Activated gamma-delta T cell (primary cell): ENCODE data around the gene ANLN.
"Not testable (repeated sequence)": the region's sequence is repeated elsewhere in the genome, so short reads cannot be mapped to it uniquely, and the experiment has no call there.

Experiments
- DNase-seq: peaks from one replicate; lab custom pipeline; 2025; lab: John Stamatoyannopoulos, UW

Gene ANLN

GRCh38 chr7:36378555-36378954 is 11.1 kb upstream of the ANLN start:
- DNase-seq: not testable (repeated sequence)

DNA sequence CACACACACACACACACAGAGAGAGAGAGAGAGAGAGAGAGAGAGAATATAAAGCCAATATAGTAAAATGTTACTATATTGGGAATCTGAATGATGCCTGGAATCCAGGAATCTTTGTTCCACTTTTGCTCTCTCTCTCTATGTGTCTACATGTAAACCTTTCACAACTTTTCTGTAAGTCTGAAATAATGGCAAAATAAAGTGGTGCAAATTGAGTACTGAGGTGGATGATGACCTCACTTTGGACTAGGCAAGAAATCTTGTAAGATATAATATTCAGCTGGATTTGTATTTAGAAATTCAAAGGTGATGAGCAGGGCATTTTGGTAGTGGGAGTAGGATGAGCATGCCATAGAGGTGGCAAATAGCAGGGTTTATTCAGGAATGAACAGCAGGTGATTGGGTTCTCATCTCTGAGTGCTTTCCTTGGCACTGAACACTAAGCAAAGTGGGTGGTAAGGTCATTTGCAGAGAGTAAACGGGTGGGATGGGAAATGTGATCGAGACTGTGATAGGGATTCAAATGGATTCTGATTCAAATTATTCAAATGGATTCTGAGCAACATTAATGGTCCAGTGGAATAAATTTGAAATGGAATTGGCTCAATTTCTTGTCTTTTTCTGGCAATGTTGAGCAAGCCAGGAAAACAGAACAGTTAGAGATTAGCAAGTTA is 9.7 kb upstream of the ANLN start:
- no peak for DNase-seq

GRCh38 chr7:36381056-36381455 is 8.6 kb upstream of the ANLN start:
- no peak for DNase-seq

DNA sequence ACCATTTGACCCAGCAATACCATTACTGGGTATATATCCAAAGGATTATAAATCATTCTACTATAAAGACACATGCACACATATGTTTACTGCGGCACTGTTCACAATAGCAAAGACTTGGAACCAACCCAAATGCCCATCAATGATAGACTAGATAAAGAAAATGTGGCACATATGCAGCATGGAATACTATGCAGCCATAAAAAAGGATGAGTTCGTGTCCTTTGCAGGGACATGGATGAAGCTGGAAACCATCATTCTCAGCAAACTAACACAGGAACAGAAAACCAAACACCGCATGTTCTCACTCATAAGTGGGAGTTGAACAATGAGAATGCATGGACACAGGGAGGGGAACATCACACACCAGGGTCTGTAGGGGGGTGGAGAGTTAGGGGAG is 6.4 kb upstream of the ANLN start:
- not testable (repeated sequence) for DNase-seq

- DNase-seq: not testable (repeated sequence)
These were observed 4.0 kb upstream of the ANLN start for GRCh38 chr7:36385646-36386045.

DNA sequence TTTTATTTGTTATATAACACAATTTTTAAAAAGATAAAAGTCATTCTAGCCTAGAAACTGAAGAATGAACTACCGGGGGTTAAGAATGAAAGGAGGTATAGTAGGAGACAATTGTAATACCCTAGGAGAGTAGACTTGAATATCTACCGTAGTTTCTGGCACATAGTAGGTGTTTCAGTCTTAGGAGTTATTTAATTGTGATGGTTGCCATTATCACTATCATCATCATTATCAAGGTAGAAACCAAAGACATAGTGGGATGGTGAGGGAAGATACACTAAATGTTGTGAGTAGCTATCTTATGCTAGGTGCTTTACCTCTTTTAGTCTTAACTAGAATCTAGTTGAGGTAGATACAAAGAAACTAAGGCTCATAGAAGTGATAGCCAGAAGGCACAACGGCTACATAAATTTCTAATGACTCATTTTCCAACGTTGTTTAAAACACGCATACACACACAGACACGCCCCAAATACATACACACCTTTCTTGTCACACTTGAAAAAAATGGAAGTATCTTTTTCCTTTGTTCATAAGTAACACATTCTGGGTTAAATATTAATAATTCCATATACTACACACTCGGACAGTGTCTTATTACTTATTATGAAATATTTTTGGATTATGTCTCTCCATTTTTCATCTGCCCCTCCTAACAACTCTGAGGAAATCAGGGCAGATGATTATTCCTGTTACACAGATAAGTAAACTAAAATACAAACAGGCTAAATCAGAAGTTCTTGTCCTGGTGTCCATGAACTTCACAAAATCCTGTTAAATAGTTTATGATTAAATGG is 2.0 kb upstream of the ANLN start:
- DNase-seq: no peak

DNA sequence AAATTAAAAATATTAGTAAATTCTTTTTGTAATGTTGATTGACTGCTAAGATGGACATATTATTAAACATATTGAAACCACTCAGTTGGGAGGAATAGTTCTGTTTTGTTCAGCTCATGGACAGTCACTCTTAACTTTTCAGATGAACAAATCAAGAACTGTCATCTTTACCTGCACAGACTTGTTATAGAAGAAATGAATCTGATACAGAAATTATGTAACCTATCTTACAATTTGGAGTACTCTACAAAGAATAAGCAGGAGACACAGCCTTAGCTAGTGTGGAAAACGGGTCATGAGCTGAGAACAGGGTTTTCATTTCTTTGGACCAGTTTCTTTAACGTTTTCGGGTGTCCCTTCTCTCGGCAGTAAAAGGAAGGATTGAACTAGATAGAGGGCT is 1.2 kb upstream of the ANLN start:
- DNase-seq: no peak

- DNase-seq: peak; percentile 41
These were observed 783 bp downstream of the ANLN start for GRCh38 chr7:36390199-36391090.

GRCh38 chr7:36391436-36392198 is 2.0 kb downstream of the ANLN start:
- DNase-seq: no peak

DNA sequence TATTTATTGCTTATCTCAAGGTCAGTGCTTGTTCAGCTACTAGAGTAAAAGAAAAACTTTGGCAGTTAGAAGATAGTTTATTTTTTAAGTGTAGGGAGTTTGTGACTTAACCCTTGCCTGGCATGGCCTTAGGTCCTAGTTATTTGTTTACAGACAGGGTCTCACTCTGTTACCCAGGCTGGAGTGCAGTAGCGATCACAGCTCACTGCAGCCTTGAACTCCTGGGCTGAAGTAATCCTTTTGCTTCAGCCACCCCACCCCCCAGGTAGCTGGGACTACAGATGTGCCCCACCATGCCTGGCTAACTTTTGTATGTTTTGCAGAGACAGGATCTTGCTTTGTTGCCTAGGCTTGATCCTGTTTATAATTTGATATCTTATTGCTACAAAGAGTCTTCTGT is 4.2 kb downstream of the ANLN start:
- no peak for DNase-seq

DNA sequence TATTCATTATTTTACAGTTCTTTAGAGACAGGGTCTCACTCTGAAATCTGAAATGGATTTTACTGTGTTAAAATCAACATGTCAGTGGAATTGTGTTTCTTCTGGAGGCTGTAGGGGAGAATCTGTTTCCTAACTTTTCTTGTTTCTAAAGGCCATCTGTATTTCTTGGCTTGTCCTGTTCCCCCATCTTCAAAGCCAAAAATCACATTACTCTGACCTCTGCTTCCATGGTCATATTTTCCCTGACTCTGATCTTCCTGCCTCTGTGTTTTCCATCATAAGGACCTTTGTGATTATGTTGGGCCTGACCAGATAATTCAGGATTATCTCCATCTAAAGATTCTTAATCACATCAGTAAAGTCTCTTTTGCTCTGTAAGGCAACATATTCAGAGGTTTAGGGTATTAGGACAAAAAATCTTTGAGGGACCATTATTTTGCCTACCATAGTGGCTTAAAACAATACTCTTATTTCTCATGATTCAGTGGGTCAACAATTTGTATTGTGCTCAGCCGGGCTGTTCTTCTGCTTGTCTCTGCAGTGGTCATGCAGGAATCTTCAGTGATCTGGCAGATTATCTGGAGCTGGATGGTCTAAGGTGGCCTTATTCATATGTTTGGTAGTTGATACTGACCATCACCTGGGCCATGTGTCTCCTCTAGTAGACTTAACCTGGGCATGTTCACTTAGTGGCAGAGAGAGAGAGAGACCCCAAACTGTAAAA is 5.7 kb downstream of the ANLN start:
- DNase-seq: no peak

DNA sequence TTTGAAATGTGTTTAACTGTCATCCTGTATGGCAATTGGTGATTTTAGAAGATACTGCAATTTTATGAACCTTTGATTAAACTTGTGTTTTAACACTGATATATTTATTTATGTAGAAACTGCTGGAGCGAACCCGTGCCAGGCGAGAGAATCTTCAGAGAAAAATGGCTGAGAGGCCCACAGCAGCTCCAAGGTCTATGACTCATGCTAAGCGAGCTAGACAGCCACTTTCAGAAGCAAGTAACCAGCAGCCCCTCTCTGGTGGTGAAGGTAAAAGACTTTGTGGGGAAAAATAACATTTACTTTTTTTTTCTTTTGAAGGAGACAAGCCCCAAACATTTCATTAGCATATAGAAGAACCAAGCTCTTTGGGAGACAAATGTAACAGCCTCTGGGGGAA is 6.5 kb downstream of the ANLN start:
- no peak for DNase-seq

- no peak for DNase-seq
These were observed 10.4 kb downstream of the ANLN start for GRCh38 chr7:36400036-36400435.

DNA sequence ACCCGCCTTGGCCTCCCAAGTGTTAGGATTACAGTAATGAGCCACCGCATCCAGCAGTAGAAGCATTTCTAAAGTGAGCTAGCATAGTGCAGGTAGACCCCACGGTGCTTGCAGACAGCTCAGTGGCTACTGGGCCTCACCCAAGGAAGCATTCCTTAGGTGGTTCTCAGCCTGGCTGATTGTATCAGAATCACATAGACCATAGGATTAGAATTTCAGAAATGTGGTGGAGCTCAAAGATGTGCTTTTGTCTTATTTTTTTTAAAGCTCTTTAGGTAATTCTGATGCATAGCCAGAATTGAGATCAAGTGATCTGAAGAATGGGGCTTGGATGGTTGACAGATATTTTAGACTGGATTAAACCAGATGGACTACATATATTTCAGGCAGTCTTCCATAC is 10.9 kb downstream of the ANLN start:
- DNase-seq: no peak

DNA sequence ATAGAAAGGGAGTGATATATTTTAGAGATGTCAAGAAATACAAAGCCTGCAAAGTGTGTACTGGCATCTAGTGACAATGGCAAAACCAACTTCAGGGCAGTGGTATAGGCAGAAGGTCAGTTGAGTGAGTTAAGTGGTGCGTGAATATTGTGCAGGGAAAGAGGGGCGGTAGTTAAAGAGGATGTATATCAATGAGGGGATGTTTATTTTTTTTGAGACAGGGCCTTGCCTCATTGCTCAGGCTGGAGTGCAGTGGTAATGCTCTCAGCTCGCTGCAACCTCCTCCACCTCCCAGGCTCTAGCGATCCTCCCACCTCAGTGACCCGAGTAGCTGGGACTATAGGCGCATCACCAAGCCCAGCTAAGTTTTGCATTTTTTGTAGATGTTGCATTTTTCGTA is 13.8 kb downstream of the ANLN start:
- no peak for DNase-seq

DNA sequence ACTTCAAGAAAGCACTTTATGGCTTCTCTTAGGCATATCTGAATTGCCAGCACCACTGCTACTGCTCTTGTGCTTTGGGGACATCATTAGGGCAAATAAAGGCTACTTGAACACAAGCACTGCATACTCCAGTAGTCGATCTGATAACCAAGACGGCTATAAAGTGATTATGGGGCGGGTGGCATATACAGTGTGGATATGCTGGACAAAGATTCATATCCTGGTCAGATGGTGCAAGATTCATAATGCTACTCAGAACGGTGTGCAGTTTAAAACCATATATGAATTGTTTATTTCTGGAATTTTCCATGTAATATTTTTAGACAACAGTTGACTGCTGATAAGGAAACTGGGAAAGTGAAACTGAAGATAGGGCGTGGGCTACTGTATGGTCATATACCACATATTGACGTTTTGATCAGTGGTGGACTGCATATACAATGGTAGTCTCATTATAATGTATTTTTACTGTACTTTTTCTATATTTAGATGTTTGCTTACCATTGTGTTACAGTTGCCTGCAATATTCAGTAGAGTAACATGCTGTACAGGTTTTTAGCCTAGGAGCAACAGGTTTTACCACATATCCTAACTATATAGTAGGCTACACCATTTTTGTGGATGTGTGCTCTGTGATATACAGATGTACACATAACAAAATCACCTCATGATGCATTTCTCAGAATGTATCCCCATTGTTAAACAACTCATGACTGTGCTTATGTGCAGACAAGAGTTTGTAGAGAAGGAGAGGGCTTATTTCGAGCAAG is 15.2 kb downstream of the ANLN start:
- DNase-seq: no peak

DNA sequence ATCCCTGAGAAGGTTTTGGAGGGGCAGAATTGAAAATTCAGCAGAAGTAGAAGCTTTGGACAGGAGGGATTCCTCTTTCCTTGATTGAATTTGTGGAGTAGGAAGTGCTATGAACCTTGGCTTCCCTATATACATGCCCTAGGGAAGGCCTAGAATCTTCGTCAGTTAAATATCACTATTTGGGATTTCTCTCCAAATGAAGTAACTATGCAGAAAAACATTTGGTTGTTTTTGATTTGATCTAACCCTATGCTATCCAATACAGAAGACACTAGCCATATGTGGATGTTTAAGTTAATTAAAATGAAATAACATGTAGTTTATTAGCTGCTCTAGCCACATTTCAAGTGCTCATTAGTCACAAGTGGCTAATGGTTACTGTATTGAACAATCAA is 15.7 kb downstream of the ANLN start:
- no peak for DNase-seq

DNA sequence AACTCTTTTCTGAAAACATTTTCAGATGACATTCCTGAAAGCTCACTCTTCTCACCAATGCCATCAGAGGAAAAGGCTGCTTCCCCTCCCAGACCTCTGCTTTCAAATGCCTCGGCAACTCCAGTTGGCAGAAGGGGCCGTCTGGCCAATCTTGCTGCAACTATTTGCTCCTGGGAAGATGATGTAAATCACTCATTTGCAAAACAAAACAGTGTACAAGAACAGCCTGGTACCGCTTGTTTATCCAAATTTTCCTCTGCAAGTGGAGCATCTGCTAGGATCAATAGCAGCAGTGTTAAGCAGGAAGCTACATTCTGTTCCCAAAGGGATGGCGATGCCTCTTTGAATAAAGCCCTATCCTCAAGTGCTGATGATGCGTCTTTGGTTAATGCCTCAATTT is 16.5 kb downstream of the ANLN start:
- DNase-seq: no peak

DNA sequence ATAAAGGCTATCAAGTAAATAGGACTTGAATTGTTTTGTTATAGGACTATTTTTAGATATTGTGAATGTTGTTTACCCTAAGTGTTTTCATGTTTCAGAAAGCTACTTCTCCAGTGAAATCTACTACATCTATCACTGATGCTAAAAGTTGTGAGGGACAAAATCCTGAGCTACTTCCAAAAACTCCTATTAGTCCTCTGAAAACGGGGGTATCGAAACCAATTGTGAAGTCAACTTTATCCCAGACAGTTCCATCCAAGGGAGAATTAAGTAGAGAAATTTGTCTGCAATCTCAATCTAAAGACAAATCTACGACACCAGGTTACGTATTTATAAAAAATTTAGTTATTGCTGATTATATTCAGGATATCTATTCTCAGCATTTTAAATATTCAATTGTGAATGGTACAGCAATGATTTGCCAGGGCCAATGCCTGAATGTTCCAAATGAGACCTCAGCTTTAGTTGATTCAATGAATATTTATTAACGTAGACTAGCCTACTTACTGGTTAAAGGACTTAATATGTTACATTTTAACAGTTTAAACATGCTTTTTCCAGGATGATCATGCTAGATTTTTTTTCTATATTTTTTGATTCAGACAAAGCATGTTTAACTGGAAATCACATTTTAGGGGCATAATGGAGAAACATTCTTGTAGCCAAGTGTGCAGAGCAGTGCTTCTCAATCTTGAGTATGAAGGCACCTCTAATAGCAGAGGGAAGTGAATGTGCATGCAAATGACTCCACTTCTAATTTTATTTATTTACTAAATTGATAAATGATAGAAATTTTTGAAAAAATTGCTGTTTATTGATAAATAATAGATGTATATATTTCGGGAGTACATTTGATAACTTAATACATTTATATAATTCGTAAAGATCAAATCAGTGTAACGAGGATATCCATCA is 18.2 kb downstream of the ANLN start:
- no peak for DNase-seq
